Skeletal muscle tissue (tissue), 4 donors: ENCODE data around the gene MTREX. TPM values are rescaled to one million over a fixed set of nuclear protein-coding genes. Genes with fewer than 3 reads are reported as not detected.

Experiments used
- H3K27ac ChIP-seq: one replicate; pipeline ENCODE4 v1.7.0; 2013; ENCODE audit warnings: mild to moderate bottlenecking, low read depth, low read length, inconsistent platforms
- H3K27me3 ChIP-seq, 3 donors: one replicate each; pipeline ENCODE4 v1.7.0; 2013; ENCODE audit warnings: low read length in 3 of 3; ENCODE audit not compliant: control insufficient read depth in 3 of 3, insufficient read depth in 3 of 3
- H3K36me3 ChIP-seq, 3 donors: one replicate each; pipeline ENCODE4 v1.7.0; 2013; ENCODE audit warnings: low read length in 3 of 3; ENCODE audit not compliant: control insufficient read depth in 3 of 3, insufficient read depth in 3 of 3
- H3K4me1 ChIP-seq, 3 donors: one replicate each; pipeline ENCODE4 v1.7.0; 2013; ENCODE audit warnings: low read length in 3 of 3, mild to moderate bottlenecking in 3 of 3; ENCODE audit not compliant: control insufficient read depth in 3 of 3, insufficient read depth in 3 of 3
- H3K4me3 ChIP-seq, 3 donors: one replicate each; pipeline ENCODE4 v1.7.0; 2013; ENCODE audit warnings: low read length in 3 of 3
- H3K9ac ChIP-seq, 3 donors: one replicate each; pipeline ENCODE4 v1.7.0; 2013; ENCODE audit warnings: low read length in 3 of 3, mild to moderate bottlenecking in 3 of 3, moderate library complexity in 2 of 3, low read depth in 1 of 3
- H3K9me3 ChIP-seq, 3 donors: one replicate each; pipeline ENCODE4 v1.7.0; 2013; ENCODE audit warnings: low read length in 3 of 3; ENCODE audit not compliant: control insufficient read depth in 3 of 3
- total RNA-seq: library from RNA; depleted of rRNA; stranded (reverse); fragments of >200 nt; gene quantifications from one replicate; pipeline ENCODE4 v1.2.3, GENCODE V29; 2014
- donor health status: Osteomylitis.

Gene MTREX
- total RNA-seq, 1 donor from 2014 or later = 85.1 TPM

DNA sequence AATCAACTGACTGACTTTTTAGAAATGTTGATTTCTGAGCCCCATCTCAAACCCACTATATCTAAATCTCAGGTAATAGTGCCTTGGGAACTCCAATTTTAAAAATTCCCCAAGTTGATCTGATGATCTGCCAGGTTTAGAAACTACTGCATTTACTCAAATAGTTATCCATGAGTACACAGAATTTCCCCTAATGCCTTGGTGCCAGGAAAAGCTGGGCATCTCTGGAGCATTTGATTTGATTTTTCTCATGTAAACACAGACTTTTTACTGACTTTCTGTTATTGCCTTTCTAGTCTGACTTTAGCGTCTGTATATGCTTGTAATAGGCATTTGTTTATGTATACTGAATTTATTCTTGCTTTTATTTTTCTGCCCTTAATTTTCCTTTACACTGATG, 35.8 kb downstream of the MTREX start:
- Histone ChIP-seq H3K4me3 (no peak overlapping the region), H3K4me1 (peaks cover 0 to 3% (median 0%) of the 10 kb centered on the region in 3 donors), H3K36me3 (peaks cover 17 to 36% (median 24%) of the 10 kb centered on the region in 3 donors), H3K27me3 (no peaks in the 10 kb centered on the region), H3K9me3 (no peaks in the 10 kb centered on the region), H3K9ac (no peak overlapping the region), H3K27ac (no peak overlapping the region)

DNA sequence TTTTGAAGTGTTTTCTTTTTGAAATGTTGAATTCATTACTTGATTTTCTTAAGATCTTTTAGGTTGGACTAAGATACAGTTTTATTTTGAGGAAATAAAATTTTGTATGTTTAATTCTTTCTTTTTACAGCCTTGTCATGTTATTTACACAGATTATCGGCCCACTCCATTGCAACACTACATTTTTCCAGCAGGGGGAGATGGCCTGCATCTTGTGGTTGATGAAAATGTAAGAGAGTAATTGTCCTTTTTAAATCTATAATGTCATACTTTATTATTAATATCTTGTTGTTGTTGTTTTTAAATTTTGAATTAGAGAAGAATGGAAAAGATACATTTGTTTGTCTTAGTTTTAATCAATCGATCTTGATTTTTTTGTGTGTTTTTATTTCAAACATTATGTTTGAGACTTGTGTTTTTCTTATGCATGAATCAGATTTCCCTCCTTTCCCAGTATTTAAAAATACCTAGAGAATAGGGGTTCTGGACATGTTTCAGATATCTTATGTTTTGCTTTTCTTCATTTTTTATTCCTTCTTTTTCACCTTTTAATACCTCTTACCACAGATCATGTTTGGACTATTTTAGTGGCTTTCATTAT, 36.7 kb downstream of the MTREX start:
- Histone ChIP-seq H3K4me3 (no peak overlapping the region), H3K9ac (peak overlapping the region in 1 of 3 donors; percentile 30), H3K4me1 (no peaks in the 10 kb centered on the region), H3K27ac (no peak overlapping the region), H3K36me3 (peaks cover 17 to 43% (median 26%) of the 10 kb centered on the region in 3 donors), H3K9me3 (no peaks in the 10 kb centered on the region), H3K27me3 (no peaks in the 10 kb centered on the region)

DNA sequence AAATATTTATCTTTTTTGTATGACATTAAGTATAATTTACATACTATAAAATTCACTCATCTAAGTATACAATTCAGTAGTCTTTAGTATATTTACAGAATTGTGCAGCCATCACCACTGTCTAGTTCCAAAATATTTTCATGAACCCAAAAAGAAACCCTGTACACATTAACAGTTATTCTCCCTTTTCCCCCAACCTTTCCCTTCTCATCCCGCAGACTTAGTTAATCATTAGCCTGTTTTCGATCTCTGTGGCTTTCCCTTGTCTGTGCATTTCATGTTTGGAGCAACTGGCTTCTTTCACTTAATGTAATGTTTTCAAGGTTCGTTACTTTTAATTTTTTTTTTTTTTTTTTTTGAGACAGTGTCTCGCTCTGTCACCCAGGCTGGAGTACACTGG, 37.5 kb downstream of the MTREX start:
- no peak overlapping the region for H3K27ac ChIP-seq
- H3K9ac ChIP-seq = no peak overlapping the region
- H3K4me1 ChIP-seq = no peaks in the 10 kb centered on the region
- no peaks in the 10 kb centered on the region for H3K9me3 ChIP-seq
- peaks cover 17 to 48% (median 34%) of the 10 kb centered on the region in 3 donors for H3K36me3 ChIP-seq
- H3K4me3 ChIP-seq = no peak overlapping the region
- no peaks in the 10 kb centered on the region for H3K27me3 ChIP-seq

DNA sequence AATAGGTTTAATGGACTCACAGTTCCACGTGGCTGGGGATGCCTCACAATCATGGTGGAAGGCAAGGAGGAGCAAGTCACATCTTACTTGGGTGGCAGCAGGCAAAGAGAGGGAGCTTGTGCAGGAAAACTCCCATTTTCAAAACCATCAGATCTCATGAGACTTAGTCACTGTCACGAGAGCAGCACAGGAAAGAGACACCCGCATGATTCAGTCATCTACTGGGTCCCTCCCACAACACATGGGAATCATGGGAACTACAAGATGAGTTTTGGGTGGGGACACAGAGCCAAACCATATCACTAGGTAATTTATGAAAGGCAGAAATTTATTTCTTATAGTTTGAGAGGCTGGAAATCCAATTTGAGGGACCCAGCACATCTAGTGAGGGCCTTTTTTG, 40.0 kb downstream of the MTREX start:
- Histone ChIP-seq H3K4me1 (no peaks in the 10 kb centered on the region), H3K36me3 (peaks cover 17 to 40% (median 30%) of the 10 kb centered on the region in 3 donors), H3K9me3 (no peaks in the 10 kb centered on the region), H3K9ac (no peak overlapping the region), H3K27ac (no peak overlapping the region), H3K27me3 (no peaks in the 10 kb centered on the region), H3K4me3 (no peak overlapping the region)

DNA sequence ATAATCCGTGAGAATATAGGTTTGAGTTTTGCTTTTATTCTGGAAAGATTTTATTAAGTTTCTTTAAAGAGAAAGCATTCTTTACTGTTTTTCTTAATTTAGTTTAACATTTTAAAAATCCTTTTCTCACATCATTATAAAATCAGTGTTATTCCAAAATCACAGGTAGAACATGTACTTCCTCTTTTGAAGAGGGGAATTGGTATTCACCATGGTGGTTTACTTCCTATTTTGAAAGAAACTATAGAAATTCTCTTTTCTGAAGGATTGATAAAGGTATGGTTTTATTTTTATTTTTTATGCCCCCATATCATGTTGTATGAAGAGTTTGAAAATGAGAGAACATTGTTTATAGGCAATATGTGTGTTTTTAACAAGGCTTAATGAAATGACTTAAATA, 43.0 kb downstream of the MTREX start:
- Histone ChIP-seq H3K4me1 (no peaks in the 10 kb centered on the region), H3K27ac (no peak overlapping the region), H3K9ac (no peak overlapping the region), H3K27me3 (no peaks in the 10 kb centered on the region), H3K36me3 (peaks cover 27 to 59% (median 54%) of the 10 kb centered on the region in 3 donors), H3K4me3 (no peak overlapping the region), H3K9me3 (no peaks in the 10 kb centered on the region)

DNA sequence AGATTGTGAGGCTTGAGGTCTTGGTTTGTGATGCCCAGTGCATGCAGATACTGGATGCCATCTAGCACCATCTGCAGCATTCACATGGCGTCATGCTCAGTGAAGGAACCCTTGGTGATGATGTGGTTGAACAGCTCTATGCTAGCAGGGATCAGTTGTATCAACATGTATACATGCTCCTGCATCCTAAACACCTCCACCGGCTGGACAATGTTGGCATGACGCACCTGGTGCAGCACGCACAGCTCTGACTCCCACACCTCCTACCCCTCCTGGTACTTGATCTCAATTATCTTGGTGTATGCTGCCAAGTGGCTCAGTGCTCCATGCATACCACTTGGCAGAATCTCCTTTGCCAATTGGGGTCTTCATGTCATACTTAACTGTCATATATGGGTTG, 49.1 kb downstream of the MTREX start:
- H3K27me3 ChIP-seq = no peaks in the 10 kb centered on the region

DNA sequence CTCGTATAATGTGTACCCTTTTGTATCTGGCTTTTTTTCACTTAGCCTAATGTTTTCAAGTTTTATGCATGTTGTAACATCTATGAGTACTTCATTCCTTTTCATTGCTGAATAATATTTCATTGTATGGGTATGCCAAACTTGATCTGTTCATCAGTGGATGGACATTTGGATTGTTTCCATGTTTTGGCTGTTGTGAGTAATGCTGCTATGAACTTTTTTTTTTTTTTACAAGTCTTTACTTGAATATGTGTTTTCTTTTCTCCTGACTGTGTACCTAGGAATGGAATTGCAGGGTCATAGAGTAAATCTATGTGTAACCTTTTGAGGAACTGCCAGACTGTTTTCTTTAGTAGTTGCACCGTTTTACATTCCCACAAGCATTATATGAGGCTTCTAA, 52.4 kb downstream of the MTREX start:
- H3K27ac ChIP-seq = no peak overlapping the region
- no peak overlapping the region for H3K4me3 ChIP-seq
- H3K9me3 ChIP-seq = no peaks in the 10 kb centered on the region
- H3K27me3 ChIP-seq = no peaks in the 10 kb centered on the region
- H3K4me1 ChIP-seq = no peaks in the 10 kb centered on the region
- no peak overlapping the region for H3K9ac ChIP-seq
- peaks cover 20 to 45% (median 34%) of the 10 kb centered on the region in 3 donors for H3K36me3 ChIP-seq

More for the DNA sequence above, 49.1 kb downstream of the MTREX start:
- Histone ChIP-seq H3K4me3 (no peak overlapping the region), H3K36me3 (peaks cover 31 to 62% (median 55%) of the 10 kb centered on the region in 3 donors), H3K9ac (no peak overlapping the region), H3K4me1 (no peaks in the 10 kb centered on the region), H3K27ac (no peak overlapping the region), H3K9me3 (no peaks in the 10 kb centered on the region)

DNA sequence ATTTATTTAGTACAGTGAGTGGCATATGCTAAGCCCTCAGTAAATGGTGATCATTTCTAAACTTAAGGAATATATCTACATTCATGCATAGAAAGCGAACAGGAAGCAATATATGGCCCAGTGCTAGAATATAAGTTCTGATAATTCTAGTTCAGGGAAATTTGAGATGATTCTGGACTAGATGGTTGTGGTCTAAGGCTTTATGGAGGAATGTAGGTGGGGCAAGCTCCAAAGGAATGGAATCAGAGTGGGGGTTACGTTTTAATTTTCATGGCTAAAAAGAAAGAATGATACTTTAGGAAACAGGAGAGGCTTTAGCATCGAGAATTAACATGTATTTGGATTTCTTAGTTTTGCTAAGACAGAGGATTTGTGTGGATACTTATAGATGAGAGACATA, 56.1 kb downstream of the MTREX start:
- Histone ChIP-seq H3K27me3 (no peaks in the 10 kb centered on the region), H3K9ac (no peak overlapping the region), H3K27ac (no peak overlapping the region), H3K36me3 (peaks cover 1 to 26% (median 11%) of the 10 kb centered on the region in 3 donors), H3K9me3 (no peaks in the 10 kb centered on the region), H3K4me1 (no peaks in the 10 kb centered on the region), H3K4me3 (no peak overlapping the region)

DNA sequence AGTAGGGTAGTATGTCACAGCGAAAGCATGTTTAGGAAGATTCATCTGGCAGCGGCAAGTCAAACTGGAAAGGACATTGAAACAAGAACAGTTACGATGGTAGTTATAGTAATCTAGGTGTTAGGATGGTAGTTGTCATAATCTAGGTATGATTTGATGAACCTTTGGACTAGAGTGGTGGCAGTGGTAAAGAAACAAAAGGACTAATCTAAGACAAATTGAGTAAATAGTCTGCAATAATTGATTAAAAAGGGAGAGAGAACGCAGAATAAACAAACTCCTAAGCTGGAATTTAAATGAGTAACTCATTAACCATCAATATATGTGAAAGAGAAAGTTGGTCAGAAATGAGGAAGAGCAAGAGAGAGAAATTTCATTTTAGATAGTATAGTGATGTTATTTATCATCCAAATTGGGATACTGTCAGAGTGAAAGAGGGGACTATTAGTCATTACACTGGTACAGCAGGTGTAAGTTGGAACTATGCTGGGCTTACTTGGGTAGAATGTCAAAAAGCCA, 56.8 kb downstream of the MTREX start:
- H3K27me3 ChIP-seq = no peaks in the 10 kb centered on the region
- H3K9ac ChIP-seq = no peak overlapping the region
- no peak overlapping the region for H3K27ac ChIP-seq
- H3K4me3 ChIP-seq = no peak overlapping the region
- no peaks in the 10 kb centered on the region for H3K9me3 ChIP-seq
- H3K36me3 ChIP-seq = peaks cover 0 to 20% (median 8%) of the 10 kb centered on the region in 3 donors
- no peaks in the 10 kb centered on the region for H3K4me1 ChIP-seq

DNA sequence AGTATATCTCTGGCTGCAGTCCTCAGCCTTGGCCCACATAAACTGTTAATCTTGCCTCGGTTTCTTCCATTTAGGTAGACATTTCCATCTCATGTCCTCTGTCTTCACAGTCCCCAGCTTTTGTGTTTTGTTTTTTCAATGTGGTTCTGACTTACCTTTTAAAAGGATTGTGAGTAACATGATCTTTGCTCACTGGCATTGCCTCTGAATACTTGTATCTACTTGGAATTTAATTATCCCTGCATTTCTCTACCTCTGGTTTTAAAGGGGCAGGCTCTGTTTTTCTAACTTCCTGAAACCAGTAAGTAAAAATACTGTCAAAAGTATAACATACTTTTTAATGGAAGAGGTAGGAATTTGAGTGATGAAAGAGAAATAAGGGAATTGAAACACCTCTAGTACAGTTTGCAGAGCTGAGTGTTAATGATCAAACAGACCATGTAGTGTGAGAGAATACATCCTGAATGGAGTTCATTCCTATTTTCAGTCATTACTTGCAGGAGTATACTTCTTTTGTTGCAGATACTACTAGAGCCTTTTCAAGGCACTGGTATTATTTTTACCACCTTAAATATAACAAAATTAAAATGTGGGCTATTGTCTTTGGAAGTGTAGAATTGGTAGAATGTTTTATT, 62.6 kb downstream of the MTREX start:
- no peak overlapping the region for H3K9ac ChIP-seq
- H3K27ac ChIP-seq = no peak overlapping the region
- no peaks in the 10 kb centered on the region for H3K9me3 ChIP-seq
- H3K4me1 ChIP-seq = no peaks in the 10 kb centered on the region
- peaks cover 2 to 17% (median 13%) of the 10 kb centered on the region in 3 donors for H3K36me3 ChIP-seq
- no peak overlapping the region for H3K4me3 ChIP-seq
- no peaks in the 10 kb centered on the region for H3K27me3 ChIP-seq
